HCT116 (cell line): ENCODE data around the gene TM9SF4. TPM values are rescaled to one million over a fixed set of nuclear protein-coding genes. Genes with fewer than 3 reads are reported as not detected.

Experiments used
- ATAC-seq: fragments of 200-7000 bp; cut with Tn5 transposase; 2 replicates; pipeline ENCODE4 v1.9.1; 2020; ENCODE audit warnings: mild to moderate bottlenecking, moderate library complexity
- BruUV-seq: library from RNA; stranded (reverse); fragments of 400-500 nt; replicated peaks from 2 replicates; lab custom pipeline; 2021; lab: Mats Ljungman, UMichigan
- CTCF ChIA-PET: fragments of 300-600 bp; sonication (Branson Sonifier 250); formaldehyde crosslinking; loops from one replicate; lab custom pipeline; 2021; ENCODE audit warnings: antibody characterized with exemption; lab: Charles Lee
- POLR2A ChIA-PET: fragments of 300-600, 350-600 bp; sonication (Branson Sonifier 250); formaldehyde crosslinking; loops from one replicate; lab custom pipeline; 2021; ENCODE audit warnings: antibody characterized with exemption; lab: Charles Lee
- RAD21 ChIA-PET, 2 experiments: fragments of 300-600 bp; sonication (Branson Sonifier 250); formaldehyde crosslinking; loops; one replicate each; lab custom pipeline; 2023; ENCODE audit warnings: low total read pairs in 2 of 2; ENCODE audit not compliant: uncharacterized antibody in 2 of 2, unreplicated experiment in 2 of 2, low non-redundant PET in 1 of 2; lab: Charles Lee
- DNase-seq: peaks from one replicate; pipeline ENCODE4 v3.0.0-alpha.2; 2010; ENCODE audit warnings: low read depth, low spot score
- H2AFZ ChIP-seq: fragments of 200-600 bp; shearing (Covaris generic), sonication (generic); 2 replicates; pipeline ENCODE4 v1.6.1; 2017; ENCODE audit warnings: low read depth, mixed run types, mixed read lengths, antibody characterized with exemption, low read length; ENCODE audit not compliant: poor library complexity, severe bottlenecking
- H3K27ac ChIP-seq: 2 replicates; pipeline ENCODE4 v1.5.1; 2012; ENCODE audit warnings: low read depth, low read length
- H3K27me3 ChIP-seq: fragments of 200-600 bp; sonication (generic); 2 replicates; pipeline ENCODE4 v1.6.1; 2016; ENCODE audit warnings: mixed run types, low read length, mixed read lengths; ENCODE audit not compliant: insufficient read depth
- H3K36me3 ChIP-seq, 2 experiments: fragments of 200-500 bp in 1 of 2; fragments of 200-600 bp in 1 of 2; sonication (Bioruptor generic) in 1 of 2; sonication (generic) in 1 of 2; 2 replicates each; pipeline versions ENCODE4 v1.5.1 to v1.6.1; 2014 to 2016; ENCODE audit warnings: low read length in 2 of 2, inconsistent platforms in 1 of 2, mixed read lengths in 1 of 2, mixed run types in 1 of 2; ENCODE audit not compliant: insufficient read depth in 2 of 2, control insufficient read depth in 1 of 2
- H3K4me1 ChIP-seq, 2 experiments: fragments of 200-600 bp in 1 of 2; sonication (generic) in 1 of 2; 2 replicates each; pipeline versions ENCODE4 v1.5.1 to v1.6.1; 2012 to 2017; ENCODE audit warnings: low read length in 2 of 2, inconsistent platforms in 1 of 2, mild to moderate bottlenecking in 1 of 2, mixed read lengths in 1 of 2, mixed run types in 1 of 2, moderate library complexity in 1 of 2; ENCODE audit not compliant: insufficient read depth in 2 of 2, control insufficient read depth in 1 of 2
- H3K4me2 ChIP-seq: fragments of 200-600 bp; sonication (generic); 2 replicates; pipeline ENCODE4 v1.6.1; 2017; ENCODE audit warnings: mixed run types, low read length, mixed read lengths
- H3K4me3 ChIP-seq, 2 experiments: fragments of 200-600 bp in 1 of 2; sonication (generic) in 1 of 2; replicated peaks in 1 of 2; 2 replicates each; pipeline ENCODE4 v1.5.1; 2011 to 2016; ENCODE audit warnings: low read length in 2 of 2, control low read depth in 1 of 2, low read depth in 1 of 2, mild to moderate bottlenecking in 1 of 2, mixed read lengths in 1 of 2, mixed run types in 1 of 2
- H3K79me2 ChIP-seq: fragments of 200-600 bp; sonication (generic); 2 replicates; pipeline ENCODE4 v1.6.1; 2017; ENCODE audit warnings: mild to moderate bottlenecking, mixed run types, low read length, moderate library complexity, mixed read lengths; ENCODE audit not compliant: insufficient read depth
- H3K9ac ChIP-seq: fragments of 200-600 bp; sonication (generic); 2 replicates; pipeline ENCODE4 v1.6.1; 2016; ENCODE audit warnings: low read length, mixed read lengths
- H3K9me2 ChIP-seq: fragments of 200-600 bp; sonication (generic), shearing (Covaris generic); 2 replicates; pipeline ENCODE4 v1.6.1; 2017; ENCODE audit warnings: mixed run types, mild to moderate bottlenecking, moderate library complexity; ENCODE audit not compliant: insufficient read depth
- H3K9me3 ChIP-seq, 2 experiments: fragments of 200-500 bp in 1 of 2; fragments of 200-600 bp in 1 of 2; sonication (Bioruptor generic) in 1 of 2; sonication (generic) in 1 of 2; 2 replicates each; pipeline ENCODE4 v1.6.1; 2014 to 2017; ENCODE audit warnings: low read length in 2 of 2, mixed read lengths in 2 of 2, inconsistent platforms in 1 of 2, low read depth in 1 of 2, mild to moderate bottlenecking in 1 of 2, mixed run types in 1 of 2, moderate library complexity in 1 of 2; ENCODE audit not compliant: control insufficient read depth in 1 of 2, insufficient read depth in 1 of 2
- H4K20me1 ChIP-seq: fragments of 200-600 bp; sonication (generic), shearing (Covaris generic); 2 replicates; pipeline ENCODE4 v1.6.1; 2017; ENCODE audit warnings: mixed run types, mild to moderate bottlenecking, moderate library complexity; ENCODE audit not compliant: insufficient read depth
- EGR1 ChIP-seq: IDR thresholded peaks from 2 replicates; pipeline ENCODE4 v1.6.1; 2012; ENCODE audit warnings: low read depth
- EZH2phosphoT487 ChIP-seq: fragments of 200-600 bp; IDR thresholded peaks from 2 replicates; pipeline ENCODE4 v1.6.1; 2018; ENCODE audit warnings: antibody characterized with exemption, borderline replicate concordance
- JUND ChIP-seq: IDR thresholded peaks from 2 replicates; pipeline ENCODE4 v1.6.1; 2012
- POLR2AphosphoS5 ChIP-seq: IDR thresholded peaks from 2 replicates; pipeline ENCODE4 v1.6.1; 2011; ENCODE audit warnings: mild to moderate bottlenecking, low read depth, low read length, moderate library complexity
- RAD21 ChIP-seq: IDR thresholded peaks from 2 replicates; pipeline ENCODE4 v1.6.1; 2012; ENCODE audit warnings: low read depth, mild to moderate bottlenecking
- SRF ChIP-seq: IDR thresholded peaks from 2 replicates; pipeline ENCODE4 v1.6.1; 2012; ENCODE audit warnings: low read depth
- TCF7L2 ChIP-seq: IDR thresholded peaks from 2 replicates; pipeline ENCODE4 v1.7.0; 2011; ENCODE audit warnings: borderline replicate concordance, inconsistent platforms; ENCODE audit not compliant: insufficient read depth, insufficient read length; ENCODE audit errors: extremely low read depth
- intact Hi-C: fragments of 100-400 bp; cut with micrococcal nuclease; formaldehyde crosslinking; loops from 2 replicates; pipeline ENCODE4 v1.10.0; 2022
- total RNA-seq: library from RNA; stranded (reverse); gene quantifications from one replicate; pipeline ENCODE4 v1.2.1, GENCODE V29; 2021; ENCODE audit not compliant: unreplicated experiment
- TF ChIP-seq, protein P1 (sequence below): IDR thresholded peaks from 2 replicates; pipeline ENCODE4 v1.6.1; 2011; ENCODE audit warnings: mild to moderate bottlenecking, low read length, moderate library complexity; ENCODE audit not compliant: insufficient replicate concordance; ENCODE audit errors: extremely low read depth
- TF ChIP-seq, protein P2 (sequence below): IDR thresholded peaks from 2 replicates; pipeline ENCODE4 v1.6.1; 2012

TM9SF4 gene
- total RNA-seq, 1 experiment from 2014 or later, result 51.2 TPM

GRCh38 chr20:32071395-32072167 lies 37.9 kb upstream of the TM9SF4 start:
- no peaks in the 10 kb centered on the region for H3K9me2 ChIP-seq
- BruUV-seq, result no TSS peak
- H3K27me3 ChIP-seq, result 0 out of 2 replicates have a peak, but pooled peaks cover 5% of the 10 kb centered on the region
- no peak overlapping the region for H3K4me2 ChIP-seq
- no peak overlapping the region for H3K9ac ChIP-seq
- TF ChIP-seq TCF7L2 (no peak), SRF (no peak), JUND (no peak), RAD21 (no peak), POLR2AphosphoS5 (no peak), EGR1 (no peak), EZH2phosphoT487 (no peak)
- TF ChIP-seq, protein P1, sequence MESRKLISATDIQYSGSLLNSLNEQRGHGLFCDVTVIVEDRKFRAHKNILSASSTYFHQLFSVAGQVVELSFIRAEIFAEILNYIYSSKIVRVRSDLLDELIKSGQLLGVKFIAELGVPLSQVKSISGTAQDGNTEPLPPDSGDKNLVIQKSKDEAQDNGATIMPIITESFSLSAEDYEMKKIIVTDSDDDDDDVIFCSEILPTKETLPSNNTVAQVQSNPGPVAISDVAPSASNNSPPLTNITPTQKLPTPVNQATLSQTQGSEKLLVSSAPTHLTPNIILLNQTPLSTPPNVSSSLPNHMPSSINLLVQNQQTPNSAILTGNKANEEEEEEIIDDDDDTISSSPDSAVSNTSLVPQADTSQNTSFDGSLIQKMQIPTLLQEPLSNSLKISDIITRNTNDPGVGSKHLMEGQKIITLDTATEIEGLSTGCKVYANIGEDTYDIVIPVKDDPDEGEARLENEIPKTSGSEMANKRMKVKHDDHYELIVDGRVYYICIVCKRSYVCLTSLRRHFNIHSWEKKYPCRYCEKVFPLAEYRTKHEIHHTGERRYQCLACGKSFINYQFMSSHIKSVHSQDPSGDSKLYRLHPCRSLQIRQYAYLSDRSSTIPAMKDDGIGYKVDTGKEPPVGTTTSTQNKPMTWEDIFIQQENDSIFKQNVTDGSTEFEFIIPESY, result no peak
- TF ChIP-seq, protein P2, sequence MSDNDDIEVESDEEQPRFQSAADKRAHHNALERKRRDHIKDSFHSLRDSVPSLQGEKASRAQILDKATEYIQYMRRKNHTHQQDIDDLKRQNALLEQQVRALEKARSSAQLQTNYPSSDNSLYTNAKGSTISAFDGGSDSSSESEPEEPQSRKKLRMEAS, result no peak
- TF ChIP-seq, all 23 proteins: peak for 0
- ChIA-PET RAD21 (interaction anchor here in 1 of 2 experiments (0.6 kb wide), 1 partner anchor 758 kb away, joined by 3 read pairs; no protein-coding TSS in a partner anchor), POLR2A (no interaction called here), CTCF (interaction anchor here (1.7 kb wide), 1 partner anchor 8 kb away, joined by 5 read pairs; no protein-coding TSS in a partner anchor)
- Histone ChIP-seq H2AFZ (no peak overlapping the region), H3K36me3 (no peaks in the 10 kb centered on the region), H3K9me3 (no peaks in the 10 kb centered on the region), H3K27ac (no peak overlapping the region), H4K20me1 (no peaks in the 10 kb centered on the region), H3K79me2 (no peaks in the 10 kb centered on the region), H3K4me3 (no peak overlapping the region), H3K4me1 (no peaks in the 10 kb centered on the region)
- intact Hi-C loops, result no loop called here
- ATAC-seq (no peak), DNase-seq (no peak)
